PC-3 (cell line): ENCODE results near the gene MEAF6. TPM values are rescaled to one million over a fixed set of nuclear protein-coding genes. Genes with fewer than 3 reads are reported as not detected.

Source experiments
- ATAC-seq: fragments of 200-7000 bp; cut with Tn5 transposase; 2 replicates; pipeline ENCODE4 v1.9.1; 2020; ENCODE audit warnings: mild to moderate bottlenecking, moderate library complexity
- BruUV-seq: library from RNA; stranded (reverse); fragments of 400-500 nt; replicated peaks from 2 replicates; lab custom pipeline; 2021; lab: Mats Ljungman, UMichigan
- CTCF ChIA-PET: fragments of 300-600 bp; sonication (Branson Sonifier 250); formaldehyde crosslinking; loops from one replicate; lab custom pipeline; 2022; ENCODE audit warnings: antibody characterized with exemption; lab: Charles Lee
- POLR2A ChIA-PET: fragments of 300-600 bp; sonication (Branson Sonifier 250); formaldehyde crosslinking; loops from one replicate; lab custom pipeline; 2022; ENCODE audit warnings: antibody characterized with exemption; ENCODE audit not compliant: unreplicated experiment; lab: Charles Lee
- DNase-seq: peaks from one replicate; pipeline ENCODE4 v3.0.0-alpha.2; 2015
- H2AFZ ChIP-seq: fragments of 300-600 bp; sonication (generic); 2 replicates; pipeline ENCODE4 v1.6.0; 2016; ENCODE audit warnings: antibody characterized with exemption, low read length
- H3F3A ChIP-seq: fragments of 300-600 bp; sonication (generic); one replicate; pipeline ENCODE4 v1.6.0; 2017; ENCODE audit warnings: antibody characterized with exemption, low read length, control low read depth, mild to moderate bottlenecking; ENCODE audit not compliant: unreplicated experiment
- H3K27ac ChIP-seq: fragments of 300-600 bp; sonication (generic); 2 replicates; pipeline ENCODE4 v1.5.1; 2016; ENCODE audit warnings: mild to moderate bottlenecking, low read length
- H3K27me3 ChIP-seq: fragments of 300-600 bp; sonication (generic); 2 replicates; pipeline ENCODE4 v1.6.1; 2016; ENCODE audit warnings: low read length, mixed read lengths
- H3K36me3 ChIP-seq: fragments of 300-600 bp; sonication (generic); 2 replicates; pipeline ENCODE4 v1.6.1; 2016; ENCODE audit warnings: low read depth, mixed run types, low read length, mixed read lengths
- H3K4me1 ChIP-seq: fragments of 300-600 bp; sonication (generic); 2 replicates; pipeline ENCODE4 v1.5.1; 2016; ENCODE audit warnings: low read length; ENCODE audit not compliant: insufficient read depth
- H3K4me2 ChIP-seq: fragments of 300-600 bp; sonication (generic); 2 replicates; pipeline ENCODE4 v1.6.0; 2016; ENCODE audit warnings: low read length
- H3K4me3 ChIP-seq: fragments of 300-600 bp; sonication (generic); 2 replicates; pipeline ENCODE4 v1.5.1; 2016; ENCODE audit warnings: mild to moderate bottlenecking, low read length, mixed read lengths
- H3K79me2 ChIP-seq: fragments of 300-600 bp; sonication (generic); 2 replicates; pipeline ENCODE4 v1.6.1; 2017; ENCODE audit warnings: low read length, mixed read lengths
- H3K9ac ChIP-seq: fragments of 300-600 bp; sonication (generic); 2 replicates; pipeline ENCODE4 v1.6.0; 2016; ENCODE audit warnings: mild to moderate bottlenecking, low read length
- H3K9me2 ChIP-seq: fragments of 300-600 bp; sonication (generic); replicated peaks from 2 replicates; pipeline ENCODE4 v1.6.1; 2016; ENCODE audit warnings: mixed run types, low read length, mixed read lengths
- H3K9me3 ChIP-seq: fragments of 300-600 bp; sonication (generic); 2 replicates; pipeline ENCODE4 v1.6.1; 2016; ENCODE audit warnings: low read length, mixed read lengths
- H4K20me1 ChIP-seq: fragments of 300-600 bp; sonication (generic); 2 replicates; pipeline ENCODE4 v1.6.1; 2016; ENCODE audit warnings: low read length, mixed read lengths
- CTCF ChIP-seq: fragments of 300-600 bp; sonication (generic); conservative IDR thresholded peaks from 2 replicates; pipeline ENCODE4 v1.5.1; 2017; ENCODE audit warnings: antibody characterized with exemption, low read depth, mild to moderate bottlenecking, low read length
- EZH2 ChIP-seq: fragments of 300-600 bp; sonication (generic); IDR thresholded peaks from one replicate; pipeline ENCODE4 v1.6.1; 2017; ENCODE audit warnings: antibody characterized with exemption, mild to moderate bottlenecking, low read length; ENCODE audit not compliant: unreplicated experiment
- EZH2phosphoT487 ChIP-seq: fragments of 300-600 bp; sonication (generic); IDR thresholded peaks from 2 replicates; pipeline ENCODE4 v1.6.1; 2018; ENCODE audit warnings: mild to moderate bottlenecking, antibody characterized with exemption, low read length, borderline replicate concordance
- intact Hi-C: fragments of 100-400 bp; cut with micrococcal nuclease; formaldehyde crosslinking; loops from 2 replicates; pipeline ENCODE4 v1.9.0; 2023
- total RNA-seq: library from RNA; depleted of rRNA; stranded (reverse); fragments of >200 nt; gene quantifications from 2 replicates; pipeline ENCODE4 v1.2.3, GENCODE V29; 2014

The MEAF6 gene
- total RNA-seq, 1 experiment from 2014 or later, result 87.0 TPM

- TF ChIP-seq CTCF, result no peak
- no peak for TF ChIP-seq EZH2phosphoT487
- no peak for TF ChIP-seq EZH2
- Histone ChIP-seq H2AFZ (no peak overlapping the region), H3K27ac (peak overlapping the region; percentile 97), H3K9ac (peak overlapping the region; percentile 89), H3K4me2 (peak overlapping the region; percentile 100), H3K27me3 (no peaks in the 10 kb centered on the region), H3K9me3 (no peaks in the 10 kb centered on the region), H3F3A (no peaks in the 10 kb centered on the region), H3K9me2 (no peaks in the 10 kb centered on the region), H3K4me1 (peaks cover 58% of the 10 kb centered on the region), H4K20me1 (peaks cover 16% of the 10 kb centered on the region), H3K79me2 (peaks cover 76% of the 10 kb centered on the region), H3K36me3 (peaks cover 46% of the 10 kb centered on the region), H3K4me3 (peak overlapping the region; percentile 71)
- ChIA-PET CTCF (interaction anchor here (0.6 to 1.5 kb wide), 2 partner anchors 8 to 16 kb away, joined by 3 to 16 read pairs; no protein-coding TSS in a partner anchor), POLR2A (interaction anchor here (0.7 kb wide), 1 partner anchor 181 kb away, joined by 3 read pairs; no protein-coding TSS in a partner anchor)
- intact Hi-C loops, result loop anchor here (1.0 to 5.0 kb wide), 3 partner anchors 20 to 58 kb away; partner anchors contain the start of gene MEAF6
- peak; percentile 42 for ATAC-seq
- BruUV-seq, result TSS peak; percentile 45
- DNase-seq, result peak; percentile 98
Observed at GRCh38 chr1:37479255-37480124, 35.1 kb downstream of the MEAF6 start.

GRCh38 chr1:37478890-37479254, 35.7 kb downstream of the MEAF6 start:
- peaks cover 53% of the 10 kb centered on the region for H3K4me1 ChIP-seq
- peaks cover 46% of the 10 kb centered on the region for H3K36me3 ChIP-seq
- no peak overlapping the region for H2AFZ ChIP-seq
- H3F3A ChIP-seq, result no peaks in the 10 kb centered on the region
- H4K20me1 ChIP-seq, result peaks cover 16% of the 10 kb centered on the region
- ChIA-PET POLR2A (interaction anchor here (0.6 to 0.7 kb wide), 2 partner anchors 329 to 1079 kb away, joined by 3 to 14 read pairs; partner anchors contain the start of genes C1orf122 and YRDC), CTCF (interaction anchor here (1.5 kb wide), 1 partner anchor 8 kb away, joined by 16 read pairs; no protein-coding TSS in a partner anchor)
- H3K27me3 ChIP-seq, result no peaks in the 10 kb centered on the region
- peak overlapping the region; percentile 97 for H3K27ac ChIP-seq
- no peaks in the 10 kb centered on the region for H3K9me3 ChIP-seq
- DNase-seq (peak; percentile 46), ATAC-seq (no peak; the same call in 1 of the 2 replicates)
- peak overlapping the region; percentile 89 for H3K9ac ChIP-seq
- peak overlapping the region; percentile 71 for H3K4me3 ChIP-seq
- BruUV-seq, result no TSS peak
- no peaks in the 10 kb centered on the region for H3K9me2 ChIP-seq
- H3K79me2 ChIP-seq, result peaks cover 79% of the 10 kb centered on the region
- peak overlapping the region; percentile 100 for H3K4me2 ChIP-seq
- TF ChIP-seq EZH2phosphoT487, result no peak
- TF ChIP-seq EZH2, result no peak
- TF ChIP-seq CTCF, result no peak
- intact Hi-C loops, result loop anchor here (1.0 to 5.0 kb wide), 3 partner anchors 20 to 58 kb away; partner anchors contain the start of gene MEAF6
